HK-2 (cell line): ENCODE data around the gene CCDC184.
"Not testable (repeated sequence)": the region's sequence is repeated elsewhere in the genome, so short reads cannot be mapped to it uniquely, and the experiment has no call there.

Source experiments
- DNase-seq: peaks from one replicate; pipeline ENCODE4 v3.0.0-alpha.2; 2018; ENCODE audit not compliant: unreplicated experiment

Gene CCDC184

DNA sequence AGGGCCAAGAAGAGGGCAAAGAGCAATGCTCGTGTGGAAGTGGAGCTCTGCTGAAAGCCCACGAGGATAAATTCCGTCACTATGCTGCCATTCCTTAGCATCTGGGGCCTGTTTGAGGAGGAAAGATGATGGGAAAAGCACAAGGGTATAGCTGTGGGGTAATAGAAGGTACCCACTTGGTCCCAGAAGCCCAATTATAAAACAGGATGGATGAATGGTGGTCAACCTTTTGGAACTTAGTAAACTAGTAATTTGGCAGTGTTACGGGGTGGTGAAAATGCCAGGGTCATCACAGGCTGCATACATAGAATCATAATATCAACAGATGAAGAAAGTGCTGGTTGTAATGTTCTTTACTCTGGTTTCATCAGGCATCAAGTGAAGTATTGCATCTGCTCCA, 19.7 kb downstream of the CCDC184 start, which contains the start of gene OR10AD1:
OR10AD1 (minus strand) TSS at position 101 of the 400 bp plus-strand sequence; CDS start at position 101, 0 bp downstream.
- DNase-seq, result no peak

DNA sequence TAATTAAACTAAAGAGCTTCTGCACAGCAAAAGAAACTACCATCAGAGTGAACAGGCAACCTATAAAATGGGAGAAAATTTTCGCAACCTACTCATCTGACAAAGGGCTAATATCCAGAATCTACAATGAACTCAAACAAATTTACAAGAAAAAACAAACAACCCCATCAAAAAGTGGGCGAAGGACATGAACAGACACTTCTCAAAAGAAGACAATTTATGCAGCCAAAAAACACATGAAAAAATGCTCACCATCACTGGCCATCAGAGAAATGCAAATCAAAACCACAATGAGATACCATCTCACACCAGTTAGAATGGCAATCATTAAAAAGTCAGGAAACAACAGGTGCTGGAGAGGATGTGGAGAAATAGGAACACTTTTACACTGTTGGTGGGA, 26.1 kb downstream of the CCDC184 start:
- DNase-seq, result not testable (repeated sequence)

DNA sequence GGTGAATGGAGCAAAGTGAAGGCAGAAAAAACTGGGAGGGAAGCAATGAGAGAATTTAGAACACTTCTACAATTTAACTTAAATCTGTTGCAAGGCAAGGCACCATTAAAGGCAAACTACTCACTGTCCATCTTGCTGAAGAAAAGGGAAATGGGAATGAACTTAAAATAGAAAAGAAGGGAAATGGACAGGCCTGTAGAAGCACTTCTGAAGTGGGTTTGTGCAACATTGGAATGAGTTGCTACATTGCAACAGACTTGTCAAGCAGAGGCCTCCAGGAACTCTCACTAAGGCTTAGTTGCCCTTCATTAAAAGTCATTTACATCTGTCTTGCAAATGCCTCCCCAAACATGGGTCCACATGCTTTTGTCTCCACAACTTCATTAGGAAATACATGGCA, 33.3 kb downstream of the CCDC184 start:
- no peak for DNase-seq

DNA sequence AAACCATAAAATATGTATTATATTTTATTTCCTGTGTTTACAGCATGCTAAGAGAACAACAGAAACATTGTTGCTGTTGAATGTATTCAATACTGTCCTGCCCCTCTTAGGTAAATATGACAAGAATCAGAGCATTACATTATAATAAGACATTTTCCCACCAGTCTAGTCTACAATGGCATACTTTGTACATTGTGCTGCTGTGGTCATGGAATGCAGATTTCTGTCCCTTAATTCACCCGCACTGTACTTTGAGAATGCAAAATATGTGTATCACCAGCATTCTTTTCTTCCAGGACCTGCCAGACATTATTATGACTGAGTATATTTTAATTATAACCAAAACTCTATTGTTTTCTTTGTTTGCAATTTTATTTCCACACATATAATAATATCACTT, 36.2 kb downstream of the CCDC184 start:
- DNase-seq, result no peak

DNA sequence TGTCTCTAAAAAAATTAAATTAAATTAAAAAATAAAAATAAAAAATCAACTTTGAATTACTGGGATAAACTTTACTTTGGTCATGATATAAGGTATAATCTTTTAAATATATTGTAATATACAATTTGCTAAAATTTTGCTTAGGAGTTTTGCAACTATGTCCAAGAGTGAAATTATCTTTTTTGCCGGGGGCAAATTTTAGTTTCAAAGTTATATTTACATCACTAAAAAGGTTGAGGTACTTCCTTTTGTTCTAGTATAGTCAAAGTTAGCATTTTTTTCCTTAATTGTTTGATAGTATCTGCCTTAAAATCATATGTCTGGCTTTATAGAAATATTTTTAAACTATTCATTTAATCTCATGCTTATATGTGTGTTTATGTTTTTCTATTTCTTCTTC, 37.3 kb downstream of the CCDC184 start:
- DNase-seq, result no peak

DNA sequence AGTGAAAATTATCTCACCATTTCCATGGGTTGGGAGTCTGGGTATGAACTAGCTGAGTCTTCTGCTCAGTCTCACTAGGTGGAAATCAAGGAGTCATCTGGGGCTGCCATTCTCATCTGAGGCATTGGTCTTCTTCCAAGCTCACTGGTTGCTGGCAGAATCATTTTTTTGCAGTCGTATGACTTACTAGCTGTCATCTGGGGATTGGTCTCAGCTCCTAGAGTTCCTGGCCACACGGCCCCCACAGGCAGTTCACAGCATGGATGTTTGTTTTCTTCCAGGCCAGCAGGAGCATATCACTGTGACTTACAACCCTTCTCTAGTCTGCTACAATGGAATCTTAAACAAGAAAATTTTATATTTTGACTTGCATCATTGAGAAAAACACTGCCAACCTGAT, 38.2 kb downstream of the CCDC184 start:
- DNase-seq, result no peak

DNA sequence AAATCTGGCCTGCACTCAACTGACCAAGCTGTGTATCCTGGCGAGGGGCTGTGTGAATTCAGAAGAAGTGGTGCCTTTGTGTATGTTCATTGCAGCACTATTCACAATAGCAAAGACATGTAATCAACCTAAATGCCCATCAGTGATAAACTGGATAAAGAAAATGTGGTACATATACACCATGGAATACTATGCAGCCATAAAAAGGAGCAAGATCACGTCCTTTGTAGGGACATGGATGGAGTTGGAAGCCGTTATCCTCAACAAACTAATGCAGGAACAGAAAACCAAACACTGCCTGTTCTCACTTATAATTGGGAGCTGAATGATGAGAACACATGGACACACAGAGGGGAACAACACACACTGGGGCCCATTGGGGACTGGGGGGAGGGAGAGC, 41.1 kb downstream of the CCDC184 start:
- DNase-seq, result not testable (repeated sequence)

DNA sequence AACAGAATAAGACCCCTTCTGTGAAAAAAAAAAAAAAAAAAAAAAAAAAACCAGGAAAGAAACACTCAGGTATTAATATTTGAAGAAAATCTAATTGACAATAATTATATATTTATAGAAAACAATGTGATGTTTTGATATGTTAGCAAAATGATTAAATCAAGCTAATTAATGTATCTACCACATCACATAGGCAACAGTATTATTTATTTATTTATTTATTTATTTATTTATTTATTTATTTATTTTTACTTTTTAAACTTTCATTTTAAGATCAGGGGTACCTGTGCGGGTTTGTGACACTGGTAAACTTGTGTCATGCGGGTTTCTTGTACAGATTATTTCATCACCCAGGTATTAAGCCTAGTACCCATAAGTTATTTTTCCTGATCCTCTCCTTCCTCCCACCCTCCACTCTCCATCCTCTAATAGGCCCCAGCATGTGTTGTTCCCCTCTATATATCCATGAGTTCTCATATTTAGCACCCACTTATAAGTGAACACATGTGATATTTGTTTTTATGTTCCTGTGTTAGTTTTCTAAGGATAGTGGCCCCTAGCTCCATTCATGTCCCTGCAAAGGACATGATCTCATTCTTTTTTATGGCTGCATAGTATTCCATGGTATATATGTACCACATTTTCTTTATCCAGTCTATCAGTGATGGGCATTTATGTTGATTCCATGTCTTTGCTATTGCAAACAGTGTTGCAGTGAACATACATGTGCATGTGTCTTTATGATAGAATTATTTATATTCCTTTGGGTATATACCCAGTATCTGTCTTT, 47.9 kb downstream of the CCDC184 start:
- not testable (repeated sequence) for DNase-seq
